Measurements from ENCODE around the gene TNFAIP2.

TNFAIP2 gene

GRCh38 chr14:103129301-103130016, 6.2 kb downstream of the TNFAIP2 start:
- no peaks in the 10 kb centered on the region for H3K27me3 Mint-ChIP-seq (ENCODE audit: low read depth)
- no peak overlapping the region for H3K4me3 Mint-ChIP-seq
- no peaks in the 10 kb centered on the region for H3K36me3 Mint-ChIP-seq (ENCODE audit: low read depth)
- H3K27ac Mint-ChIP-seq = no peak overlapping the region
- H3K4me1 Mint-ChIP-seq (ENCODE audit: low read depth) = no peaks in the 10 kb centered on the region
- H3K9me3 Mint-ChIP-seq = no peaks in the 10 kb centered on the region

- no peak overlapping the region for H3K4me3 Mint-ChIP-seq
- no peaks in the 10 kb centered on the region for H3K36me3 Mint-ChIP-seq (ENCODE audit: low read depth)
- no peaks in the 10 kb centered on the region for H3K4me1 Mint-ChIP-seq (ENCODE audit: low read depth)
- H3K27me3 Mint-ChIP-seq (ENCODE audit: low read depth) = no peaks in the 10 kb centered on the region
- peak overlapping the region; percentile 67 for H3K27ac Mint-ChIP-seq
- no peaks in the 10 kb centered on the region for H3K9me3 Mint-ChIP-seq
Observed at GRCh38 chr14:103130017-103130764, 6.9 kb downstream of the TNFAIP2 start.

- Mint-ChIP-seq H3K4me3 (no peak overlapping the region), H3K27me3 (ENCODE audit: low read depth) (no peaks in the 10 kb centered on the region), H3K36me3 (ENCODE audit: low read depth) (no peaks in the 10 kb centered on the region), H3K4me1 (ENCODE audit: low read depth) (no peaks in the 10 kb centered on the region), H3K27ac (no peak overlapping the region), H3K9me3 (no peaks in the 10 kb centered on the region)
Observed at GRCh38 chr14:103130965-103131364, 7.7 kb downstream of the TNFAIP2 start.

GRCh38 chr14:103131580-103131979, 8.3 kb downstream of the TNFAIP2 start:
- H3K9me3 Mint-ChIP-seq = no peaks in the 10 kb centered on the region
- H3K27me3 Mint-ChIP-seq (ENCODE audit: low read depth) = no peaks in the 10 kb centered on the region
- H3K4me3 Mint-ChIP-seq = no peak overlapping the region
- no peak overlapping the region for H3K27ac Mint-ChIP-seq
- H3K36me3 Mint-ChIP-seq (ENCODE audit: low read depth) = no peaks in the 10 kb centered on the region
- H3K4me1 Mint-ChIP-seq (ENCODE audit: low read depth) = no peaks in the 10 kb centered on the region

GRCh38 chr14:103132381-103133209, 9.3 kb downstream of the TNFAIP2 start:
- Mint-ChIP-seq H3K27me3 (ENCODE audit: low read depth) (no peaks in the 10 kb centered on the region), H3K4me1 (ENCODE audit: low read depth) (no peaks in the 10 kb centered on the region), H3K27ac (no peak overlapping the region)

GRCh38 chr14:103133210-103134140, 10.2 kb downstream of the TNFAIP2 start:
- Mint-ChIP-seq H3K4me3 (no peak overlapping the region), H3K9me3 (no peaks in the 10 kb centered on the region), H3K36me3 (ENCODE audit: low read depth) (no peaks in the 10 kb centered on the region), H3K27ac (no peak overlapping the region), H3K27me3 (ENCODE audit: low read depth) (no peaks in the 10 kb centered on the region), H3K4me1 (ENCODE audit: low read depth) (no peaks in the 10 kb centered on the region)

More at GRCh38 chr14:103132381-103133209, 9.3 kb downstream of the TNFAIP2 start:
- Mint-ChIP-seq H3K9me3 (no peaks in the 10 kb centered on the region), H3K4me3 (no peak overlapping the region), H3K36me3 (ENCODE audit: low read depth) (no peaks in the 10 kb centered on the region)

GRCh38 chr14:103134405-103134804, 11.1 kb downstream of the TNFAIP2 start:
- peaks cover 2% of the 10 kb centered on the region for H3K27me3 Mint-ChIP-seq (ENCODE audit: low read depth)
- no peak overlapping the region for H3K27ac Mint-ChIP-seq
- H3K4me3 Mint-ChIP-seq = no peak overlapping the region
- no peaks in the 10 kb centered on the region for H3K4me1 Mint-ChIP-seq (ENCODE audit: low read depth)
- no peaks in the 10 kb centered on the region for H3K9me3 Mint-ChIP-seq
- H3K36me3 Mint-ChIP-seq (ENCODE audit: low read depth) = no peaks in the 10 kb centered on the region

GRCh38 chr14:103134919-103135318, 11.7 kb downstream of the TNFAIP2 start:
- H3K4me1 Mint-ChIP-seq (ENCODE audit: low read depth) = no peaks in the 10 kb centered on the region
- peaks cover 7% of the 10 kb centered on the region for H3K27me3 Mint-ChIP-seq (ENCODE audit: low read depth)
- no peak overlapping the region for H3K27ac Mint-ChIP-seq
- no peaks in the 10 kb centered on the region for H3K9me3 Mint-ChIP-seq
- no peak overlapping the region for H3K4me3 Mint-ChIP-seq
- no peaks in the 10 kb centered on the region for H3K36me3 Mint-ChIP-seq (ENCODE audit: low read depth)

- Mint-ChIP-seq H3K36me3 (ENCODE audit: low read depth) (no peaks in the 10 kb centered on the region), H3K4me1 (ENCODE audit: low read depth) (peaks cover 3% of the 10 kb centered on the region), H3K27ac (no peak overlapping the region), H3K4me3 (no peak overlapping the region), H3K9me3 (no peaks in the 10 kb centered on the region), H3K27me3 (ENCODE audit: low read depth) (peaks cover 10% of the 10 kb centered on the region)
Observed at GRCh38 chr14:103135333-103136260, 12.3 kb downstream of the TNFAIP2 start.

GRCh38 chr14:103136388-103137271, 13.4 kb downstream of the TNFAIP2 start:
- H3K36me3 Mint-ChIP-seq (ENCODE audit: low read depth) = no peaks in the 10 kb centered on the region
- H3K9me3 Mint-ChIP-seq = no peaks in the 10 kb centered on the region
- no peak overlapping the region for H3K27ac Mint-ChIP-seq
- peaks cover 13% of the 10 kb centered on the region for H3K27me3 Mint-ChIP-seq (ENCODE audit: low read depth)
- H3K4me3 Mint-ChIP-seq = no peak overlapping the region
- peaks cover 6% of the 10 kb centered on the region for H3K4me1 Mint-ChIP-seq (ENCODE audit: low read depth)

- H3K9me3 Mint-ChIP-seq = no peaks in the 10 kb centered on the region
Observed at GRCh38 chr14:103137689-103138300, 14.5 kb downstream of the TNFAIP2 start.

More at GRCh38 chr14:103137689-103138300, 14.5 kb downstream of the TNFAIP2 start:
- H3K4me1 Mint-ChIP-seq (ENCODE audit: low read depth) = peaks cover 6% of the 10 kb centered on the region
- H3K27me3 Mint-ChIP-seq (ENCODE audit: low read depth) = peaks cover 20% of the 10 kb centered on the region
- no peak overlapping the region for H3K27ac Mint-ChIP-seq
- no peaks in the 10 kb centered on the region for H3K36me3 Mint-ChIP-seq (ENCODE audit: low read depth)
- no peak overlapping the region for H3K4me3 Mint-ChIP-seq

Data from T-helper 1 cell treated with Interleukin-12 subunit alpha and Interleukin-12 subunit beta and Interleukin-4 antibody, amounts not matched to agents 30 μg/mL and 1 μg/mL, for 36 hours (primary cell).